DMS53 treated with DMSO at 0.1 percent for 48 hours (cell line): ENCODE data around the gene NUP205.
"Not testable (repeated sequence)": the region's sequence is repeated elsewhere in the genome, so short reads cannot be mapped to it uniquely, and the experiment has no call there.

Experiments
- DNase-seq: peaks from one replicate; lab custom pipeline; 2025; ENCODE audit not compliant: unreplicated experiment; lab: John Stamatoyannopoulos, UW

NUP205 gene

GRCh38 chr7:135617781-135618180, 60.1 kb downstream of the NUP205 start:
- DNase-seq = no peak

GRCh38 chr7:135618510-135618909, 60.8 kb downstream of the NUP205 start:
- no peak for DNase-seq

GRCh38 chr7:135620447-135620846, 62.7 kb downstream of the NUP205 start:
- DNase-seq = no peak

DNA sequence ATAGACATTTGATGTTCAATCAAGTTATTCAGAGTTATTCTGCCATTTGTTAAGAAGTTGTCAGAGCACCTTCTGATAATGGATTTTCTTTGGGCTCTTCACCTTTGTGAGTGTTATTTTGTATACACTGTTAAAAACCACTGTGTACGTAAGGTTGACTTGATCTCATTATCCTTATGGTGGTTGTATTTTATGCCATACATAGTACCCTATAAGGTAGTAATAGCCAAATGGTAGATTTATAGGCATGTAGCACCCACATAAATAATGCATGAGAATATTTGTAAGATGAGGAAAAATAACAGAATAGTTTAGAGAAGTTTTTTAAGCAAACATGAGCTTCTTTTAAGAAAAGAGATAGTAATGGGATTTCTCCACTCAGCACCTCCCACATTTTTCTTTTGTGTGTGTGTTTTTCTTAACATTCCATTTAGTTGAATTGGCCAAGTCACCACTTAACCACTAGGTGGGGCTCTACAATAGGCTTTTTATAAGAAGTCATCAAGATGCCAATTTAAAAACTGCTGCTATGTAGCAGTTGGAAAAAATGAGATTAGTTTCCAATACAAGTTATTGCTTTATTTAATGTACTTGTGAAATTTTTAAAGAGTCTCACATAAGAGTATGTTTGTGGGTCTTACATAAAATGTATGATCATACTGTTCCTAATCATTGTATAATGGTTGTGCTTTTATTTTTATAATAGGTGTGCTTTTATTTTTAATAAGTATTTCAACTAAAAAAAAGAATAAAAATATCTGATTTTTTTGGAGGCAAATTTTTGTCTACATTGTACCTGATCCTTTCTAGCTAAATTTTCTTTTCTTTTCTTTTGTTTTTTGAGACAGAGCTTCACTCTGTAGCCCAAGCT, 63.5 kb downstream of the NUP205 start:
- DNase-seq = peak; percentile 82

GRCh38 chr7:135634191-135634878, 76.6 kb downstream of the NUP205 start:
- no peak for DNase-seq

GRCh38 chr7:135639690-135640089, 82.0 kb downstream of the NUP205 start:
- not testable (repeated sequence) for DNase-seq

DNA sequence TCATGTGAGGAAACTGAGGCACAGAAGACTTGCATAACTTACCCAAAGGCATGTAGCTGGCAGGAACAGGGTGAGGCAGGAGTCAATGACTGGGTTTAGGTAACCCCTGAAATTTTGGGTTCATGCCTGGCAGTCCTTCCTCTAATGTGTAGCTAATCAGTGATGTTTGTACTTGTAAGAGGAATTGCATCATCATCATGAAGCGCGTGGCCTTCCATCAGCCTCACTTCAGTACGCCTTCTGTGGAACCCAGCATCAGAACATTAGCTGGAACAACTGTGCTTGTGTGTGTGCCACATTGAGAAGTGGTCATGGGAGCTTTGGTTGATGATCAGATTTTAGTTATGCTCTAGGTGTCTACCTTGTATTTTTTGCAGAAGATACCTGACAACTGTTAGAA, 86.4 kb downstream of the NUP205 start:
- no peak for DNase-seq

- DNase-seq = no peak
These were observed 87.0 kb downstream of the NUP205 start for GRCh38 chr7:135644729-135645128.

DNA sequence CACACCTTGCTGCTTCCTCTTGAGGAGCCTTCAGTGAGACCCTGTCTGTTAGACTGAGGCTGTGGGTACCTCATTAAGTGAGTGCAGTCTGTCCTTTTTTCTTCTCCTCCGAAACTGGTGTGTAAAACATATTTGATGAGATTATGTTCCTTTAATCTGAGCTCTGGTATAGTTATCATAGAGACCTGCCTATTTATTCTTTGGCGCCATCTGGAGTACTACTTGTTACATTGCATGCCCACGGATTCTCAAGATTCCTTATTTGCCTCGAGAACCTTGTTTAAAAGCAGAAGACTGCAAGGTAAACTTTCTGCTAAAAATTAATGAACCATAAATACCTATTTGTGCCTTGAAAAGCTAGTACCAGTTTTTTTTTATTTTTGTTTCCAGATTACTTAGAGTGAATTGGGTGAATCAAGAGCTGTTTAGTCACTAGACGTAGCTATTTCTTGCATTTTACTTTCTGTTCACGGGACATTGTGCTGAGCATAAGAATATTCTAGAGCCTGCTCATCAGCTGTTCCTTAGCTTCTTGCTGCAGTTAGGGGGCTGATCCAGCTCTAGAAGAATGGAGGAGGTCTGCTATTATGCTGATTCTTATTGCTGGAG, 87.7 kb downstream of the NUP205 start:
- peak; percentile 43 for DNase-seq

- DNase-seq = no peak
These were observed 90.0 kb downstream of the NUP205 start for GRCh38 chr7:135647755-135648154.

- DNase-seq = no peak
These were observed 90.5 kb downstream of the NUP205 start for GRCh38 chr7:135648235-135648634.

DNA sequence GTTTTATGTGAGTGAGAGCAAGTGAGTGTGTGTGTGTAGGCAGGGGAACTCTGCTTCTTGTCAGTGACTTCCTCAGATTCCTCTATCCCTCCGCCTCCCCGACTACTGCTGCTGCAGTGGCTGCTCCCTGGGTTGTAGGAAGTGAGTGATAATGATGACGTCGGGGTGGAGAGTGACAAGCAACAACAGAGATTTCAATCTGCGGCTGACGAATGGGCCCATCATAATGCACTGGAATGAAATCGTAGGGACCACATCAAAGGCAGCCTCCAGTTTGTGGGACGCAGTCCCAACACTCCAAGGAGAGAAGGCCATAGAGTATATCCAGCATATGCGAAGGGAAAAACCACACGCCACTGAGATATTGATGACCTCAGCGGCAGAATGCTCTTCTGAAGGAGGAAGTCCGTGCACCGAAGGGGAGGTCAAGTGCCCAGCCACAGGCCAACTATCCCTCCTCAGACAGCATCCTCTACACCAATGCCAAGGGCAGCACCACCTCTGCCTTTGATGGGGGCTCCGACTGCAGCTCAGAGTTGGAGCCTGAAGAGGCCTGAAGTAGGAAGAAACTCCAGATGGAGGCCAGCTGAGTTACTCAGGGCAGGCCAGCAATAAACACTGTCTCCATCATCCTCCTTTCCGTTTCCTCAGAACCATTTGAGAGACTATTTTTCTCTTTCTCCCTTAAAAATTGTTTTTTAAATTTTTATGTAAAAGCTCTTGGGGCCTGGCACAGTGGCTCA, 93.3 kb downstream of the NUP205 start:
- no peak for DNase-seq

DNA sequence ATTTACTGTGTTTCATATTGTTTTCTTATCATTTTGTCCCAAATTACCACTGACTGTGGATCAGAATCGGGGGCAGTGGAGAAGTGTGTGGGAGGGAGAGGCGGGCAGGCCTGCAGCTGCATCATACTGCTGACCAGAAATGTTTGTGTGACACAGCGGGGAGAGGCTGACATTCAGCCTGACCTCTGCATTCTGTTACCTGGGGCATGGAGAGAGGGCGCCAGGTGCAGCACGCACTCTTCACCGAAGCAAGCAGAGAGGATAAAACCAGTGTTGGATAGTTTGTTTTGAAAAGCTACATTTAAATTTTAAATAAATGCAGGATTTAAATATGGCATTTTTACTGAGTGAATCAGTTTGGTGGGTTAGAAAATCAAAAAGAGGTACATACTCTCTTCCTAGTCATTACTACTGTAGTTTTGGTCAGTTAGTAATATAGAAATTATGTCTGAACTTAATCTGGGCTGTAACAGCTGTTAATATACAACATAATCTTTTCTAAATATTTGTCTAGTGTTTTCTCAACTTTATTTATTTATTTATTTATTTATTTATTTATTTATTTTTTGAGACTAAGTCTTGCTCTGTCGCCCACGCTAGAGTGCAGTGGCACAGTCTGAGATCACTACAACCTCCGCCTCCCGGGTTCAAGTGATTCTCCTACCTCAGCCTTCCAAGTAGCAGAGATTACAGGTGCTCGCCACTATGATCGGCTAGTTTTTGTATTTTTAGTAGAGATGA, 95.8 kb downstream of the NUP205 start:
- peak; percentile 92 for DNase-seq

GRCh38 chr7:135658564-135658963, 100.8 kb downstream of the NUP205 start:
- no peak for DNase-seq

GRCh38 chr7:135659159-135659846, 101.6 kb downstream of the NUP205 start:
- DNase-seq = no peak

GRCh38 chr7:135661311-135662122, 103.8 kb downstream of the NUP205 start:
- DNase-seq = peak; percentile 67

DNA sequence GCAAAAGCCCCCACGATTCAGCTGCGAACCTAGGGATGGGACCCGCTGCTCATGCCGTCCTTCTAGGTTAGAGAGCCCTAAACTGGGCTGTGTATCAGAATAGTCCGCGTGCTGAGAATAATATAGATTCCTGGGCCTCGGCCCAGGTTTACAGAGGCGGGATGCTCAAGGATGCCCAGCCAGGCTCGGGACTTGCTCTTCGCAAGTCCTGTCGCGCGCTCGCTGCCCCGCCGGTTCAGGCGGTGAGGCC, 104.3 kb downstream of the NUP205 start:
- DNase-seq = no peak

DNA sequence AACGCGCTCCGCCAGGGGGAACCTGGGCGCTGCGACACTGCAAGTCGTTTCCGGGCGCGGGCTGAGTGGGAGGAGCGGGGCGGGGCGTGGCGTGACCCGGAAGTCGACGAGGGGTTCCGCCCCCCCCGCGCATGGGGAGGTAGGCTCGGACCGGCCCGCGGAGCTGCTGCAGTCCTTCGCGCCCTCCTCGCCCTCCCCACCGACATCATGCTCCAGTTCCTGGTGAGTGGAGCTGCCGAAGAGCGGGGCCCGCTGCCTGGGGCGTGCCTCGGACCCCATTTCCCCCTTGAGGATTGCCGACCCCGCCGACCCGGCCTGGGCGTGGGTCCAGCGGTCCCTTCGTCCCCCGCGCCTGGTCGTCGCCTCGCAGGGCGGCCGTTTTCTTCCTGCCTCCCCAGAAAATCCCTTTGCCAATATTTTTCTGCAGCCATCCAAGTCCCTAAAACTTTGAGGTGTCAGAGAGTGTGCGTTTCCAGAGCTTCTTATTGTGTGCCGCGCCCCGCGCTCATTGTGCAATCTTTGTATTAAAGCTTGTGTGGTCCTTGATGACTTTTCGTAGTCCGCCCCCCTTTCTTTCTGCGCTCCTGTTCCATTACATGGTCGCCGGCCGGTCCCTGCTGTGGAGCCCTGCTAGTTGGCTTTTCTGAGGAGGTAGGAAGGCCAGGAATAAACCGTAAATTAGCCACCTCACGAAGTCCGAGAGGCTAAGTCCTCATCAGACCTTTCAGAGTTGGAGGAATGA, 104.8 kb downstream of the NUP205 start, which contains the start of gene STMP1:
Gene STMP1, plus strand, starts transcription at position 142 of the 742 bp plus-strand sequence.
- peak; percentile 88 for DNase-seq
